Fibroblast of pulmonary artery (primary cell): ENCODE measurements around the gene SNX5.
A peak's percentile ranks its signal among the peaks of the same experiment; 100 is the strongest.

Source experiments
- DNase-seq: peaks from one replicate; pipeline ENCODE4 v3.0.0-alpha.2; 2010; ENCODE audit warnings: low read depth
- H3K4me3 ChIP-seq: replicated peaks from 2 replicates; pipeline ENCODE4 v1.5.1; 2011; ENCODE audit warnings: low read depth, mild to moderate bottlenecking, control low read depth, low read length, moderate library complexity
- TF ChIP-seq, protein P1 (sequence below): IDR thresholded peaks from 2 replicates; pipeline ENCODE4 v1.5.1; 2011; ENCODE audit warnings: mild to moderate bottlenecking, control low read depth, low read length, inconsistent platforms; ENCODE audit errors: missing control alignments

The SNX5 gene

DNA sequence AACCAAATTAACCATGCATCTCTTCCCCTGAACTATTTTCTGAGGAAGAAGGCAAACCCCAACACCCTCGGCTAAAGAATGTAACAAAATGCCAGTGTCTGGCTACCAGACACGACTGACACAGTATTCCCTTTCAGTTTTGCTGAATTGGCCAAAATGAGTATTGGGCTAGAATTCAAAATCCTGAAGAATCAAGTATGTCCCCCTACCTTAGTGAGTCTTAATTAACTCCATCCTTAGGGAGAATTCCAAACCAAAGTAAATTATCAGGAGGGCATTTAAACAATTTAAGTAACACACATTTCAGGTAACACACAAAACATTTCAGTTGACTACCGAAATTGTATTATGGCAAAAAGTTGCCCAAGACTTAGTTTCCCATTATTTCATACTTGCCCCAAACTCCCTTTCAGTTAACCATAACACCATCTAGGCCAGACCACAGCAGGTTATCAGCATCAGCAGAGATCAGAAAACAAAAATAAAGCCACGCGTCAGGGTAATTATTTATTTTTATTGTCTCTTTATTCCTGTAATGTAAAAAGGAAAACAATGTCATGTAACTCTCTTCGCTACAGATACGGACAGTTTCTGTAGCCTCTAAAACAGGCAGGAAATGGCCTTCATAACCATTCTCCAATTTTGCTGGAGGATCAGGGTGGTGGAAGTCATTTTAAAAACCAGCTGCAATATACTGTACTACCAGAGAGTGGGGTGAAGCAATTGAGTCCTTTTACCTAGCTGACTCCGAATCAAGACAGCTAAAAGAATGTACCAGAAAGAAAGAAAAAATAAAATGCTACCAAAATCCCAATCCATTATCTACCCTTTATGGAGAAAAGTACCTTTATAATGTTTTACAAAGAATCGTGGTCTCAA is 1.9 kb downstream of the SNX5 start:
- peak overlapping the region; percentile 82 for H3K4me3 ChIP-seq
- TF ChIP-seq, protein P1, sequence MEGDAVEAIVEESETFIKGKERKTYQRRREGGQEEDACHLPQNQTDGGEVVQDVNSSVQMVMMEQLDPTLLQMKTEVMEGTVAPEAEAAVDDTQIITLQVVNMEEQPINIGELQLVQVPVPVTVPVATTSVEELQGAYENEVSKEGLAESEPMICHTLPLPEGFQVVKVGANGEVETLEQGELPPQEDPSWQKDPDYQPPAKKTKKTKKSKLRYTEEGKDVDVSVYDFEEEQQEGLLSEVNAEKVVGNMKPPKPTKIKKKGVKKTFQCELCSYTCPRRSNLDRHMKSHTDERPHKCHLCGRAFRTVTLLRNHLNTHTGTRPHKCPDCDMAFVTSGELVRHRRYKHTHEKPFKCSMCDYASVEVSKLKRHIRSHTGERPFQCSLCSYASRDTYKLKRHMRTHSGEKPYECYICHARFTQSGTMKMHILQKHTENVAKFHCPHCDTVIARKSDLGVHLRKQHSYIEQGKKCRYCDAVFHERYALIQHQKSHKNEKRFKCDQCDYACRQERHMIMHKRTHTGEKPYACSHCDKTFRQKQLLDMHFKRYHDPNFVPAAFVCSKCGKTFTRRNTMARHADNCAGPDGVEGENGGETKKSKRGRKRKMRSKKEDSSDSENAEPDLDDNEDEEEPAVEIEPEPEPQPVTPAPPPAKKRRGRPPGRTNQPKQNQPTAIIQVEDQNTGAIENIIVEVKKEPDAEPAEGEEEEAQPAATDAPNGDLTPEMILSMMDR, result peak; percentile 33
- DNase-seq, result peak; percentile 58

DNA sequence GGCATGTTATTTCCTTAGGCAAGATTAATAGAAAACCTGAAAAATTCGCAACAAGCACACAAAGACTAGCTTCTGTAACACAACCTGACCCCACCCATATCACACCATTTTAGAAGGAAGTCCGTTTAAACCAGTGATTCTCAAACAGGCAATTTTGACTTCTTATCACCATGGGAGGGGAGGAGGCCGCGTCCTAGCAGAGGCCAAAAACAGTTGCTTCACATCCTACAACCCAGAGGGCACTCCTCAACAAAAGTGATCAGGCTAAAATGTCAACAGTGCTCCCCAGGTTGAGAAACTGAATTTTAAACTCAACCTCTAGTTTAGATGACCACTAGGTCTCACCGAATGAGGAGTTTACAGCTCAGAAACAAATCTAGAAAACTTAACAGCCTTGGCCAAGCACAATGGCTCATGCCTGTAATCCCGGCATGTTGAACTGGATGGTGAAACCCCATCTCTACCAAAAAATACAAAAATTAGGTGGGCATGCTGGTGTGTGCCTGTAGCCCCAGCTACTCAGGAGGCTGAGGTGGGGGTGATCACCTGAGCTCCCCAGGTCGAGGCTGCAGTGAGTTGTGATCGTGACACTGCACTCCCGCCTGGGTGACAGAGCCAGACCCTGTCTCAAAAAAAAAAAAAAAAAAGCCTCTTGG is 3.4 kb downstream of the SNX5 start:
- DNase-seq, result peak; percentile 40
- peak overlapping the region; percentile 82 for H3K4me3 ChIP-seq
- TF ChIP-seq, protein P1, result no peak

DNA sequence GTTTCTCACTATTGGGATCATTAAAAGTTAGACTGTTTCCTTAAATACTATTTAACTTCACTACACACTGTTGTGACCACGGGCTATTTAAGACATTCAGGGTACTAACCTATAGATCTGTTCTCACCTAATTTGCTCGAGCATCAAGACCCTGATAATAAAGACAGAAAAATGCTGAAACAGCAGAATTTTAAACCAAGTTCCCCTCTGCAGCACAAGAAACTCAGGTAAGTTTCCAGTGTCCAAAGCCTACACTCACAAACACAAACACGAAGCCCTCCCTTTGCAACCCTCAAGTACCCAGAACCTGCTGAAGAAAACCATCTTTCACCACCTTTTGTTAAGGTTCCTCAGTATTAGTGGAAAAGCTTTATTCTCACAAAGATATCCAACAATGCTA is 4.0 kb downstream of the SNX5 start:
- TF ChIP-seq, protein P1, result no peak
- H3K4me3 ChIP-seq, result no peak overlapping the region
- DNase-seq, result no peak

DNA sequence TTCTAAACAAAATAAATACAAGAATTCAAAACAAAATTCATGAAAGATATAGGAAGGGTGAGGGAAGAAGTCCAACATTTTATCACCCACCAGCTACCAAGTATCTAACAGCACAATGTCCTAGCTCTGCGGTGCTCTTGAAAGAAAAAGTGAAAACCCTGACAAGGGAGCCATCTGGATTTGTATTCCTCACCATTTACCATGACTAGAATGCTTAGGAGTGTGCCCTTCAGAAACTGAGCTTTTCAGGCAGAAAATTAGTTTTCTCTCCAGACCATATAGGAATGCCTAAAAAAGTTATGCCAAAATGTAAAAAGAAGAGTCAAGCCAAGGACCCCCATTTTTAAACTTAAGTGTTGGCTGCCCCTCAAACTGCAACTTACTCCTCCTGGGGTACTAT is 4.5 kb downstream of the SNX5 start:
- TF ChIP-seq, protein P1, result no peak
- no peak overlapping the region for H3K4me3 ChIP-seq
- DNase-seq, result no peak

DNA sequence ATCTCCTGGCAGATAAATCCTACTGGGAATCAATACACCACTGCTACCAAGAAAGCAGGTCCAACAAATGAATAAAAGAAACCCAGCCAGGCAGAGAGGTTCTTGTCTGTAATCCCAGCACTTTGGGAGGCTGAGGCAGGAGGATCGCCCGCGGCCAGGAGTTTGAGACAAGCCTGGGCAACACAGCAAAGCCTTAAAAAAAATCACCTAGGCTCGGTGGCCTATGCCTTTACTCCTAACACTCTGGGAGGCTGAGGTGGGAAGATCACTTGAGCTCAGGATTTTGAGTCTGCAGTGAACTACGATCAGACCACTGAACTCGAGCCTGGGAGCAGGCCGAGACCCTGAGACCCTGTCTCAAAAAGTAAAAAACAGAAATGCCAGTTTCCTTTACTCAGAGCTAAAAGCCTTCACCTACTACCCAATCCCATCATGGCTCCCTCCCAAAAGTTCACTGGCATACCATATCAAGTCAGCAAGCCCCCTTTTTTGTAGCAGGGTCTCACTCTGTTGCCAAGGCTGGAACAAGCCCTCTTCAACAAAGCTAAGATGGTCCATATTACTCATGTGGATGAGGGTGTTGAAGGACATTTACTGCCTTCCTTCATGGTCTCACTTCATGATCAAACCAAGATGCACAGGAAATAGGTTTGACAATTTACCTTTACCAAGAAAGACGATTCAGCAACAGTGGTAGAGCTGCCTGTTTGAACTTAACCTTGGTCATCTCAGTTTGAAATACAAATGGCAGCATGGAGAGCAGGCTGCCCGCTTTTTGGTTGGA is 5.3 kb downstream of the SNX5 start:
- no peak overlapping the region for H3K4me3 ChIP-seq
- DNase-seq, result no peak
- TF ChIP-seq, protein P1, result no peak

DNA sequence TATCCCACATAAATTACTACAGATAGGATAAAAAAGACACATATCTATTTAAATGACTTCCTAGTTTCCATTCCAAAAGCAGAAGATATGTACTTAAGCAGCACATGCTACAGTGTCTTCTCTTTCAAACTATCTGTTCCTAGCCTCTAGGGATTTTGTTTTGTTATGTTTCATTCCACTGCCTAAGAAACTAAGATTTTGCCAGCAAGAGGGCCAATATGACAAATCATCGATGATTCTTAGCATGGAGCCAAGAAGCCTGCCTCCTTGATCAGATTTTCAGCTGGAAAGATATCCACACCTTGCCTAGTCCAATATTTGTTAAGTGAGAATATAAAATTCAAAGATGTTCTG is 7.0 kb downstream of the SNX5 start:
- TF ChIP-seq, protein P1, result no peak
- H3K4me3 ChIP-seq, result no peak overlapping the region
- no peak for DNase-seq
